GM12892 (cell line): ENCODE measurements around the gene MAPK8IP3.

ENCODE experiments used
- POLR2A ChIP-seq: IDR thresholded peaks from 2 replicates; pipeline ENCODE4 v1.6.1; 2011; ENCODE audit warnings: low read depth, low read length, control low read depth
- POLR2AphosphoS5 ChIP-seq: IDR thresholded peaks from 2 replicates; pipeline ENCODE4 v1.6.1; 2011; ENCODE audit warnings: low read depth, low read length, control low read depth
- TAF1 ChIP-seq: IDR thresholded peaks from 2 replicates; pipeline ENCODE4 v1.6.1; 2011; ENCODE audit warnings: low read depth, mild to moderate bottlenecking, control low read depth, low read length, borderline replicate concordance

DNA sequence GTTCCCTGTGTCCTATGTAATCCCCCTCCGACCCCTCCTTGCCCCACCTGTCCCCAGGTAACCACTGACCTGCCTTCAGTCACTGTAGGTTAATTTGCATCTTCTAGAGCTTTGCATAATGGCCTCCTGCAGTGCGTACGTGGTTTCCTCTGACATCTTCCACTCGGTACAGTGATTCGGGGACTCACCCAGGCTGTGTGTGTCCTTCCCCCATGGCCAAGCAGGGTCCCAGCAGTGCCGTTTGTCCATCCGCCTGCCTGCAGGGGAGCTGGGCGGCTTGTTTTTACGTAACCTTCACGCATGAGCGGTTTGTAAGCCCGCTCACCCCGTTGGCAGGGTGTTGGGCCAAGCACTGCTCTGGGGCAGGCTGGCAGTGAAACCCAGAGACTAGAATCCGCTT lies 7.9 kb downstream of the MAPK8IP3 start:
- 0 out of 2 replicates have a peak, but pooled peaks have one; percentile 51 for TF ChIP-seq POLR2AphosphoS5
- TF ChIP-seq POLR2A = peak; percentile 64; the same call in 1 of the 2 replicates
- no peak for TF ChIP-seq TAF1
